GM19351 (cell line): ENCODE results near the gene CPNE5.

ENCODE experiments used
- ATAC-seq: cut with Tn5 transposase; IDR thresholded peaks from one replicate; pipeline ENCODE4 v1.9.1; 2021; ENCODE audit warnings: mild to moderate bottlenecking, moderate library complexity; ENCODE audit not compliant: unreplicated experiment

Gene CPNE5

GRCh38 chr6:36794713-36795065, 44.6 kb downstream of the CPNE5 start:
- ATAC-seq: no peak

- ATAC-seq: no peak
Measured at GRCh38 chr6:36793913-36794712, 45.1 kb downstream of the CPNE5 start.

GRCh38 chr6:36793296-36793912, 45.8 kb downstream of the CPNE5 start:
- no peak for ATAC-seq

- ATAC-seq: no peak
Measured at GRCh38 chr6:36791521-36792135, 47.6 kb downstream of the CPNE5 start.

GRCh38 chr6:36791085-36791484, 48.2 kb downstream of the CPNE5 start:
- no peak for ATAC-seq

- no peak for ATAC-seq
Measured at GRCh38 chr6:36788768-36789167, 50.5 kb downstream of the CPNE5 start.

GRCh38 chr6:36788186-36788585, 51.1 kb downstream of the CPNE5 start:
- no peak for ATAC-seq

GRCh38 chr6:36787210-36787609, 52.0 kb downstream of the CPNE5 start:
- ATAC-seq: no peak

- ATAC-seq: no peak
Measured at GRCh38 chr6:36786055-36786675, 53.1 kb downstream of the CPNE5 start.

GRCh38 chr6:36784376-36784636, 54.9 kb downstream of the CPNE5 start:
- no peak for ATAC-seq

GRCh38 chr6:36783603-36784375, 55.5 kb downstream of the CPNE5 start:
- no peak for ATAC-seq

GRCh38 chr6:36781669-36782068, 57.6 kb downstream of the CPNE5 start:
- ATAC-seq: no peak

GRCh38 chr6:36780442-36781177, 58.6 kb downstream of the CPNE5 start:
- no peak for ATAC-seq

GRCh38 chr6:36779227-36779626, 60.0 kb downstream of the CPNE5 start:
- no peak for ATAC-seq

- ATAC-seq: no peak
Measured at GRCh38 chr6:36777801-36778200, 61.4 kb downstream of the CPNE5 start.

- no peak for ATAC-seq
Measured at GRCh38 chr6:36776167-36776566, 63.1 kb downstream of the CPNE5 start.

- ATAC-seq: no peak
Measured at GRCh38 chr6:36774331-36774730, 64.9 kb downstream of the CPNE5 start.

- no peak for ATAC-seq
Measured at GRCh38 chr6:36772397-36772796, 66.8 kb downstream of the CPNE5 start.

- no peak for ATAC-seq
Measured at GRCh38 chr6:36771145-36771544, 68.1 kb downstream of the CPNE5 start.

GRCh38 chr6:36769676-36770499, 69.4 kb downstream of the CPNE5 start:
- ATAC-seq: no peak
